Measurements from ENCODE around the gene RNU6-1. TPM values are rescaled to one million over a fixed set of nuclear protein-coding genes. Genes with fewer than 3 reads are reported as not detected.

Gene RNU6-1
- total RNA-seq, 1 experiment from 2014 or later, result not detected

GRCh38 chr15:67852418-67852817, 12.6 kb upstream of the RNU6-1 start:
- BruUV-seq (replicated peaks), result no TSS peak
- Mint-ChIP-seq H3K27me3 (ENCODE audit: unreplicated experiment) (peaks cover 10% of the 10 kb centered on the region), H3K36me3 (ENCODE audit: insufficient read depth, unreplicated experiment) (no peaks in the 10 kb centered on the region), H3K4me3 (ENCODE audit: low read depth, unreplicated experiment) (no peak overlapping the region), H3K9me3 (ENCODE audit: low read depth, unreplicated experiment) (no peaks in the 10 kb centered on the region), H3K27ac (ENCODE audit: unreplicated experiment) (no peak overlapping the region), H3K4me1 (ENCODE audit: low read depth, unreplicated experiment) (no peaks in the 10 kb centered on the region)
- intact Hi-C loops (cut with micrococcal nuclease; ENCODE audit: unreplicated experiment), result no loop called here
- CTCF ChIA-PET, result no interaction called here
- no peak for DNase-seq
- TF ChIP-seq CTCF (IDR thresholded peaks at IDR 0.05; ENCODE audit: unreplicated experiment), result no peak

GRCh38 chr15:67850994-67851571, 11.2 kb upstream of the RNU6-1 start:
- no peak for TF ChIP-seq CTCF (IDR thresholded peaks at IDR 0.05; ENCODE audit: unreplicated experiment)
- intact Hi-C loops (cut with micrococcal nuclease; ENCODE audit: unreplicated experiment), result no loop called here
- CTCF ChIA-PET, result interaction anchor here (0.7 kb wide), 1 partner anchor 45 kb away, joined by 4 read pairs; no protein-coding TSS in a partner anchor
- BruUV-seq (replicated peaks), result no TSS peak
- H3K4me3 Mint-ChIP-seq (ENCODE audit: low read depth, unreplicated experiment), result no peak overlapping the region
- peaks cover 13% of the 10 kb centered on the region for H3K27me3 Mint-ChIP-seq (ENCODE audit: unreplicated experiment)
- no peaks in the 10 kb centered on the region for H3K4me1 Mint-ChIP-seq (ENCODE audit: low read depth, unreplicated experiment)
- H3K9me3 Mint-ChIP-seq (ENCODE audit: low read depth, unreplicated experiment), result no peaks in the 10 kb centered on the region
- no peaks in the 10 kb centered on the region for H3K36me3 Mint-ChIP-seq (ENCODE audit: insufficient read depth, unreplicated experiment)
- no peak overlapping the region for H3K27ac Mint-ChIP-seq (ENCODE audit: unreplicated experiment)
- no peak for DNase-seq

GRCh38 chr15:67850336-67850735, 10.5 kb upstream of the RNU6-1 start:
- Mint-ChIP-seq H3K27ac (ENCODE audit: unreplicated experiment) (no peak overlapping the region), H3K27me3 (ENCODE audit: unreplicated experiment) (peaks cover 13% of the 10 kb centered on the region), H3K9me3 (ENCODE audit: low read depth, unreplicated experiment) (no peaks in the 10 kb centered on the region), H3K4me1 (ENCODE audit: low read depth, unreplicated experiment) (no peaks in the 10 kb centered on the region), H3K4me3 (ENCODE audit: low read depth, unreplicated experiment) (no peak overlapping the region), H3K36me3 (ENCODE audit: insufficient read depth, unreplicated experiment) (no peaks in the 10 kb centered on the region)
- CTCF ChIA-PET, result interaction anchor here (0.7 kb wide), 1 partner anchor 45 kb away, joined by 4 read pairs; no protein-coding TSS in a partner anchor
- intact Hi-C loops (cut with micrococcal nuclease; ENCODE audit: unreplicated experiment), result no loop called here
- no peak for TF ChIP-seq CTCF (IDR thresholded peaks at IDR 0.05; ENCODE audit: unreplicated experiment)
- no peak for DNase-seq
- no TSS peak for BruUV-seq (replicated peaks)

- intact Hi-C loops (cut with micrococcal nuclease; ENCODE audit: unreplicated experiment), result no loop called here
- CTCF ChIA-PET, result no interaction called here
- no TSS peak for BruUV-seq (replicated peaks)
- no peak overlapping the region for H3K27ac Mint-ChIP-seq (ENCODE audit: unreplicated experiment)
- no peak overlapping the region for H3K4me3 Mint-ChIP-seq (ENCODE audit: low read depth, unreplicated experiment)
- H3K9me3 Mint-ChIP-seq (ENCODE audit: low read depth, unreplicated experiment), result no peaks in the 10 kb centered on the region
- no peaks in the 10 kb centered on the region for H3K36me3 Mint-ChIP-seq (ENCODE audit: insufficient read depth, unreplicated experiment)
- H3K27me3 Mint-ChIP-seq (ENCODE audit: unreplicated experiment), result peaks cover 13% of the 10 kb centered on the region
- no peak for TF ChIP-seq CTCF (IDR thresholded peaks at IDR 0.05; ENCODE audit: unreplicated experiment)
- no peak for DNase-seq
- H3K4me1 Mint-ChIP-seq (ENCODE audit: low read depth, unreplicated experiment), result no peaks in the 10 kb centered on the region
Observed at GRCh38 chr15:67849538-67849937, 9.7 kb upstream of the RNU6-1 start.

Data from Calu3 (cell line).